Measurements from ENCODE around the gene DCAF11.

DNA sequence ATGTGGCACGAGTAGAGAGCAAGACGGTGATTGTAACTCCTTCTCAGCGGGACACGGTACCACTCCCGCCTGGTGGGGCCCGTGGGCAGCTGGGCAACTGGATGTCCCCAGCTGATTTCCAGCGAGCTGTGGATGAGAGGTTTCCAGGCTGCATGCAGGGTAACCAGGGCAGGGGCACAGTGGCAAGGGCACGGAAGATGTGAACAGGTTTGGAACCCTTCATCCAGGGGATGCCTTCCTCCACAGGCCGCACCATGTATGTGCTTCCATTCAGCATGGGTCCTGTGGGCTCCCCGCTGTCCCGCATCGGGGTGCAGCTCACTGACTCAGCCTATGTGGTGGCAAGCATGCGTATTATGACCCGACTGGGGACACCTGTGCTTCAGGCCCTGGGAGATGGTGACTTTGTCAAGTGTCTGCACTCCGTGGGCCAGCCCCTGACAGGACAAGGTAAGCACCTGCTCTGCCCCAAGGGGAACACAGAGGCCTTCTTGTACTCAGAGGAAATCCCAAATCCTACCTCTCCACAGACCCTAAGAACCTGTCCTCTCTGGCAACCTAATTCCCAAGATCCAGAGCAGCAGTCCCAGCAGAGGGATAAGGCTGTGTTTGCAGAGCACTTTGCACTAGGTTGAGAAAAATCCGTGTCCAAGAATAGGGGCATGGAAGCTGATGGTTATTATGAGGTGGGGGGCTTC, 16.2 kb upstream of the DCAF11 start:
- no peak for TF ChIP-seq POLR2A (IDR thresholded peaks at IDR 0.05)
- TF ChIP-seq, protein P1, sequence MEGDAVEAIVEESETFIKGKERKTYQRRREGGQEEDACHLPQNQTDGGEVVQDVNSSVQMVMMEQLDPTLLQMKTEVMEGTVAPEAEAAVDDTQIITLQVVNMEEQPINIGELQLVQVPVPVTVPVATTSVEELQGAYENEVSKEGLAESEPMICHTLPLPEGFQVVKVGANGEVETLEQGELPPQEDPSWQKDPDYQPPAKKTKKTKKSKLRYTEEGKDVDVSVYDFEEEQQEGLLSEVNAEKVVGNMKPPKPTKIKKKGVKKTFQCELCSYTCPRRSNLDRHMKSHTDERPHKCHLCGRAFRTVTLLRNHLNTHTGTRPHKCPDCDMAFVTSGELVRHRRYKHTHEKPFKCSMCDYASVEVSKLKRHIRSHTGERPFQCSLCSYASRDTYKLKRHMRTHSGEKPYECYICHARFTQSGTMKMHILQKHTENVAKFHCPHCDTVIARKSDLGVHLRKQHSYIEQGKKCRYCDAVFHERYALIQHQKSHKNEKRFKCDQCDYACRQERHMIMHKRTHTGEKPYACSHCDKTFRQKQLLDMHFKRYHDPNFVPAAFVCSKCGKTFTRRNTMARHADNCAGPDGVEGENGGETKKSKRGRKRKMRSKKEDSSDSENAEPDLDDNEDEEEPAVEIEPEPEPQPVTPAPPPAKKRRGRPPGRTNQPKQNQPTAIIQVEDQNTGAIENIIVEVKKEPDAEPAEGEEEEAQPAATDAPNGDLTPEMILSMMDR (IDR thresholded peaks at IDR 0.05 in 8 of 11, conservative IDR thresholded peaks at IDR 0.05 in 3 of 11) = no peak
